HL-60 (cell line): ENCODE measurements around the gene AFF1.
"Not testable (repeated sequence)": the region's sequence is repeated elsewhere in the genome, so short reads cannot be mapped to it uniquely, and the experiment has no call there.

ENCODE experiments used
- DNase-seq, 2 experiments: peaks; one replicate each; pipeline ENCODE4 v3.0.0-alpha.2; 2010 to 2020; ENCODE audit warnings: low read depth in 1 of 2, low spot score in 1 of 2
- H3K27ac ChIP-seq: fragments of 250-450 bp; sonication (Bioruptor Pico); replicated peaks from 2 replicates; pipeline ENCODE4 v1.5.1; 2020; ENCODE audit warnings: mild to moderate bottlenecking, moderate library complexity
- H3K27me3 ChIP-seq: fragments of 250-450 bp; sonication (Bioruptor Pico); 2 replicates; pipeline ENCODE4 v1.5.1; 2021; ENCODE audit warnings: mild to moderate bottlenecking, moderate library complexity; ENCODE audit not compliant: insufficient read depth, poor library complexity, severe bottlenecking
- H3K4me3 ChIP-seq: replicated peaks from 2 replicates; pipeline ENCODE4 v1.5.1; 2011; ENCODE audit warnings: mild to moderate bottlenecking, control low read depth, low read length; ENCODE audit not compliant: insufficient read depth
- CTCF ChIP-seq: IDR thresholded peaks from one replicate; pipeline ENCODE4 v1.5.1; 2011; ENCODE audit warnings: low read length, control low read depth, inconsistent platforms; ENCODE audit not compliant: insufficient read depth
- GABPA ChIP-seq: IDR thresholded peaks from 2 replicates; pipeline ENCODE4 v1.6.1; 2012; ENCODE audit warnings: low read depth
- POLR2AphosphoS5 ChIP-seq: IDR thresholded peaks from 2 replicates; pipeline ENCODE4 v1.6.1; 2012; ENCODE audit warnings: low read depth
- REST ChIP-seq: IDR thresholded peaks from 2 replicates; pipeline ENCODE4 v1.6.1; 2012; ENCODE audit warnings: low read depth; ENCODE audit not compliant: insufficient replicate concordance
- SPI1 ChIP-seq: IDR thresholded peaks from 2 replicates; pipeline ENCODE4 v1.6.1; 2012; ENCODE audit warnings: low read depth, mild to moderate bottlenecking, borderline replicate concordance

The AFF1 gene

GRCh38 chr4:87035881-87036509 is 101.2 kb downstream of the AFF1 start:
- TF ChIP-seq CTCF: no peak
- no peak for TF ChIP-seq SPI1
- TF ChIP-seq GABPA: no peak
- TF ChIP-seq REST: no peak
- no peak for TF ChIP-seq POLR2AphosphoS5
- Histone ChIP-seq H3K27ac (no peak overlapping the region), H3K4me3 (no peak overlapping the region), H3K27me3 (no peaks in the 10 kb centered on the region)
- no peak for DNase-seq

GRCh38 chr4:87036713-87037112 is 101.9 kb downstream of the AFF1 start:
- no peaks in the 10 kb centered on the region for H3K27me3 ChIP-seq
- no peak overlapping the region for H3K4me3 ChIP-seq
- no peak overlapping the region for H3K27ac ChIP-seq
- TF ChIP-seq CTCF (no peak), REST (no peak), SPI1 (no peak), POLR2AphosphoS5 (no peak), GABPA (no peak)
- DNase-seq: no peak

GRCh38 chr4:87037171-87037570 is 102.4 kb downstream of the AFF1 start:
- H3K27me3 ChIP-seq, H3K4me3 ChIP-seq, DNase-seq, H3K27ac ChIP-seq: not testable (repeated sequence)

GRCh38 chr4:87037671-87038334 is 103.0 kb downstream of the AFF1 start:
- TF ChIP-seq CTCF (no peak), SPI1 (no peak), REST (no peak), GABPA (no peak), POLR2AphosphoS5 (no peak)
- DNase-seq: no peak
- Histone ChIP-seq H3K27me3 (no peaks in the 10 kb centered on the region), H3K4me3 (no peak overlapping the region), H3K27ac (no peak overlapping the region)
